Fibroblast of lung (primary cell): Measurements from ENCODE around the gene ANKRD22. TPM values are rescaled to one million over a fixed set of nuclear protein-coding genes. Genes with fewer than 3 reads are reported as not detected.

Experiments
- DNase-seq, 2 donors: peaks; one replicate each; pipeline versions ENCODE4 v3.0.0 to v3.0.0-alpha.2; 2010; ENCODE audit warnings: low read depth in 2 of 2
- H2AFZ ChIP-seq: 2 replicates; pipeline ENCODE4 v1.5.1; 2012; ENCODE audit warnings: low read length, control low read depth, inconsistent platforms
- H3K27ac ChIP-seq: 2 replicates; pipeline ENCODE4 v1.5.1; 2011; ENCODE audit warnings: low read length, control low read depth; ENCODE audit not compliant: insufficient read depth
- H3K27me3 ChIP-seq: 2 replicates; pipeline ENCODE4 v1.5.1; 2011; ENCODE audit warnings: mild to moderate bottlenecking, low read length; ENCODE audit not compliant: control insufficient read depth, insufficient read depth
- H3K36me3 ChIP-seq: 2 replicates; pipeline ENCODE4 v1.5.1; 2011; ENCODE audit warnings: low read length; ENCODE audit not compliant: control insufficient read depth, insufficient read depth
- H3K4me1 ChIP-seq: 2 replicates; pipeline ENCODE4 v1.5.1; 2011; ENCODE audit warnings: low read length; ENCODE audit not compliant: control insufficient read depth, insufficient read depth; ENCODE audit errors: extremely low read depth
- H3K4me2 ChIP-seq: 2 replicates; pipeline ENCODE4 v1.5.1; 2011; ENCODE audit warnings: low read length, control low read depth; ENCODE audit not compliant: insufficient read depth; ENCODE audit errors: extremely low read depth
- H3K4me3 ChIP-seq, 4 experiments: fragments of 200-600 bp in 1 of 4; sonication (generic) in 1 of 4; replicated peaks in 1 of 4; 2 replicates each; pipeline ENCODE4 v1.5.1; 2011 to 2016; ENCODE audit warnings: low read length in 4 of 4, low read depth in 3 of 4, mild to moderate bottlenecking in 3 of 4, control low read depth in 2 of 4, inconsistent platforms in 1 of 4, mixed read lengths in 1 of 4; ENCODE audit not compliant: insufficient read depth in 1 of 4; ENCODE audit errors: control extremely low read depth in 1 of 4
- H3K79me2 ChIP-seq: 2 replicates; pipeline ENCODE4 v1.5.1; 2012; ENCODE audit warnings: mild to moderate bottlenecking, low read length, inconsistent platforms; ENCODE audit not compliant: control insufficient read depth, insufficient read depth
- H3K9ac ChIP-seq: 2 replicates; pipeline ENCODE4 v1.5.1; 2011; ENCODE audit warnings: mild to moderate bottlenecking, low read length, control low read depth; ENCODE audit not compliant: insufficient read depth
- H3K9me3 ChIP-seq: 2 replicates; pipeline ENCODE4 v1.5.1; 2012; ENCODE audit warnings: low read depth, low read length; ENCODE audit not compliant: control insufficient read depth, insufficient read depth
- H4K20me1 ChIP-seq: 2 replicates; pipeline ENCODE4 v1.5.1; 2011; ENCODE audit warnings: low read length; ENCODE audit not compliant: control insufficient read depth, insufficient read depth; ENCODE audit errors: extremely low read depth
- CTCF ChIP-seq, 2 donors: IDR thresholded peaks in 1 of 2; conservative IDR thresholded peaks in 1 of 2; 1 replicate in 1 of 2; 2 replicates in 1 of 2; pipeline ENCODE4 v1.5.1; 2011 to 2012; ENCODE audit warnings: low read length in 2 of 2, control low read depth in 1 of 2, inconsistent platforms in 1 of 2, low read depth in 1 of 2, mild to moderate bottlenecking in 1 of 2
- EZH2 ChIP-seq: IDR thresholded peaks from 2 replicates; pipeline ENCODE4 v1.5.1; 2012; ENCODE audit warnings: low read length, control low read depth, mild to moderate bottlenecking; ENCODE audit errors: missing control alignments
- polyA plus RNA-seq, 2 donors: library from polyadenylated mRNA; depleted of rRNA in 1 of 2; stranded (reverse) in 1 of 2; unstranded in 1 of 2; fragments of >200 nt; gene quantifications; 2 replicates each; pipeline ENCODE4 v1.2.1, GENCODE V29; 2011 to 2012; ENCODE audit warnings: missing spikeins in 1 of 2
- total RNA-seq: library from RNA; depleted of rRNA; stranded (reverse); fragments of >200 nt; gene quantifications from 2 replicates; pipeline ENCODE4 v1.2.1, GENCODE V29; 2014

Gene ANKRD22
- total and polyA plus RNA-seq, 2 donors (not counting 1 experiment from before 2014, with no cell fraction given): 0.17 TPM; not detected in 1

GRCh38 chr10:88879534-88880281 is 28.1 kb upstream of the ANKRD22 start, which contains the start of gene STAMBPL1:
STAMBPL1 (plus strand) TSS chr10:88880245; CDS start chr10:88901709, 21,464 bp downstream.
- Histone ChIP-seq H2AFZ (peak within 1 kb of the TSS; percentile 80), H3K27ac (peak within 1 kb of the TSS; percentile 91), H3K4me2 (peak within 1 kb of the TSS; percentile 98), H3K9me3 (no peaks in the 10 kb centered on the region), H3K4me1 (peaks cover 15% of the 10 kb centered on the region), H3K4me3 (peak within 1 kb of the TSS; percentile 73 to 89 (median 80)), H4K20me1 (no peaks in the 10 kb centered on the region), H3K36me3 (no peaks in the 10 kb centered on the region), H3K79me2 (peaks cover 41% of the 10 kb centered on the region), H3K27me3 (no peaks in the 10 kb centered on the region), H3K9ac (peak within 1 kb of the TSS; percentile 68)
- peak in 1 of 2 donors; percentile 39 for DNase-seq
- TF ChIP-seq CTCF (conservative IDR thresholded peaks at IDR 0.05 in 1 of 2, IDR thresholded peaks at IDR 0.05 in 1 of 2; ENCODE audit: low read depth in 1 of 2, low read length in 2 of 2): no peak
- TF ChIP-seq EZH2: no peak

DNA sequence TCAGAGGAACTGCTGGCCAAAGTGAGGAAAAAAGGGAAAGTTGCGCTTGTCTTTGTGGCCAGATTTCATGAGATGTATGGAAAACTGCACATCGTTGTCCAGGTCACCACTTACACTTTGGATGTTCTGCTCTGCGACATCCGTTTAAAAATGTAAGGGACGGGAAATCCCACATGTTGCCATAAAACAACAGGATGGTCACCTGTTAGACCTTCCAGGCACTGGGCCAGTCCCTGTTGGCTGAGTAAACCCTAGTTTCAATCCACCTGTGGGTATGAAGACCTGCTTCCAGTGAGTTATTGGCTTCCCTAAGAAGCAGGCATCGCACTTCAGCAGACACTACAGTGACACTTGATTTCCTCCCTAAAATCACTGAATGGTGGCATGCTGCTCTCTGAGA is 25.7 kb upstream of the ANKRD22 start:
- H3K4me3 ChIP-seq: no peak overlapping the region
- TF ChIP-seq CTCF (conservative IDR thresholded peaks at IDR 0.05 in 1 of 2, IDR thresholded peaks at IDR 0.05 in 1 of 2; ENCODE audit: low read depth in 1 of 2, low read length in 2 of 2) (no peak), EZH2 (no peak)
- no peaks in the 10 kb centered on the region for H4K20me1 ChIP-seq
- H3K27me3 ChIP-seq: no peaks in the 10 kb centered on the region
- no peak overlapping the region for H3K27ac ChIP-seq
- DNase-seq: no peak
- no peak overlapping the region for H2AFZ ChIP-seq
- peaks cover 21% of the 10 kb centered on the region for H3K79me2 ChIP-seq
- no peak overlapping the region for H3K4me2 ChIP-seq
- no peaks in the 10 kb centered on the region for H3K36me3 ChIP-seq
- H3K9me3 ChIP-seq: no peaks in the 10 kb centered on the region
- H3K4me1 ChIP-seq: peaks cover 6% of the 10 kb centered on the region
- H3K9ac ChIP-seq: no peak overlapping the region

- no peaks in the 10 kb centered on the region for H3K27me3 ChIP-seq
- H3K36me3 ChIP-seq: no peaks in the 10 kb centered on the region
- no peak for TF ChIP-seq EZH2
- no peak for TF ChIP-seq CTCF (conservative IDR thresholded peaks at IDR 0.05 in 1 of 2, IDR thresholded peaks at IDR 0.05 in 1 of 2; ENCODE audit: low read depth in 1 of 2, low read length in 2 of 2)
- H4K20me1 ChIP-seq: no peaks in the 10 kb centered on the region
- H3K4me1 ChIP-seq: peaks cover 6% of the 10 kb centered on the region
- H3K4me3 ChIP-seq: no peak overlapping the region
- H3K9me3 ChIP-seq: no peaks in the 10 kb centered on the region
- no peak overlapping the region for H3K9ac ChIP-seq
- no peak overlapping the region for H2AFZ ChIP-seq
- peaks cover 1% of the 10 kb centered on the region for H3K79me2 ChIP-seq
- no peak overlapping the region for H3K27ac ChIP-seq
- no peak for DNase-seq
- H3K4me2 ChIP-seq: no peak overlapping the region
These were observed 23.4 kb upstream of the ANKRD22 start for GRCh38 chr10:88875081-88875480.
